GM12865 (cell line): ENCODE measurements around the gene PNPLA1.
A peak's percentile ranks its signal among the peaks of the same experiment; 100 is the strongest.
"Not testable (repeated sequence)": the region's sequence is repeated elsewhere in the genome, so short reads cannot be mapped to it uniquely, and the experiment has no call there.

Experiments
- DNase-seq: peaks from one replicate; pipeline ENCODE4 v3.0.0; 2010; ENCODE audit warnings: low read depth
- H3K4me3 ChIP-seq: 2 replicates; pipeline ENCODE4 v1.5.1; 2011; ENCODE audit warnings: mild to moderate bottlenecking, low read depth, low read length, control low read depth
- CTCF ChIP-seq: IDR thresholded peaks from 2 replicates; pipeline ENCODE4 v1.5.1; 2011; ENCODE audit warnings: low read length, control low read depth, low read depth, inconsistent platforms; ENCODE audit not compliant: insufficient read depth; ENCODE audit errors: missing control alignments

Gene PNPLA1

GRCh38 chr6:36335465-36336207 lies 65.8 kb downstream of the PNPLA1 start:
- no peak overlapping the region for H3K4me3 ChIP-seq
- TF ChIP-seq CTCF, result no peak
- no peak for DNase-seq

GRCh38 chr6:36336208-36336710 lies 66.4 kb downstream of the PNPLA1 start:
- H3K4me3 ChIP-seq, result peak overlapping the region; percentile 7; the same call in 1 of the 2 replicates

GRCh38 chr6:36336779-36337241 lies 67.0 kb downstream of the PNPLA1 start, which contains the start of gene BNIP5:
Gene BNIP5 (minus strand): TSS chr6:36336888. CDS start chr6:36330690, 6,198 bp downstream.
- no peak for TF ChIP-seq CTCF
- peak within 1 kb of the TSS; percentile 7; the same call in 1 of the 2 replicates for H3K4me3 ChIP-seq
- DNase-seq, result peak; percentile 54

More at GRCh38 chr6:36336208-36336710, 66.4 kb downstream of the PNPLA1 start:
- TF ChIP-seq CTCF, result no peak
- no peak for DNase-seq

GRCh38 chr6:36337814-36338213 lies 68.0 kb downstream of the PNPLA1 start:
- no peak for DNase-seq
- no peak overlapping the region for H3K4me3 ChIP-seq
- no peak for TF ChIP-seq CTCF

- not testable (repeated sequence) for DNase-seq
Measured at GRCh38 chr6:36338223-36338622, 68.4 kb downstream of the PNPLA1 start.

GRCh38 chr6:36339146-36339545 lies 69.3 kb downstream of the PNPLA1 start:
- H3K4me3 ChIP-seq, result no peak overlapping the region
- no peak for TF ChIP-seq CTCF
- DNase-seq, result no peak

More at GRCh38 chr6:36338223-36338622, 68.4 kb downstream of the PNPLA1 start:
- not testable (repeated sequence) for H3K4me3 ChIP-seq

GRCh38 chr6:36340306-36340617 lies 70.4 kb downstream of the PNPLA1 start:
- H3K4me3 ChIP-seq, result no peak overlapping the region
- DNase-seq, result no peak
- no peak for TF ChIP-seq CTCF
